HepG2 (cell line): ENCODE results near the gene CCDC117. TPM values are rescaled to one million over a fixed set of nuclear protein-coding genes. Genes with fewer than 3 reads are reported as not detected.

Source experiments
- BCL6 ChIP-seq: IDR thresholded peaks from 2 replicates; pipeline ENCODE4 v1.6.1; 2016; ENCODE audit warnings: missing genetic modification reagents, missing compliant biosample characterization
- DNMT1 ChIP-seq: sonication (generic); formaldehyde crosslinking; IDR thresholded peaks from 2 replicates; pipeline ENCODE4 v1.5.1; 2020; ENCODE audit warnings: mild to moderate bottlenecking, missing genetic modification reagents
- FOXK2 ChIP-seq: fragments of 450-650 bp; IDR thresholded peaks from 2 replicates; pipeline ENCODE4 v1.6.1; 2016
- GABPB1 ChIP-seq: IDR thresholded peaks from 2 replicates; pipeline ENCODE4 v1.6.1; 2016; ENCODE audit warnings: mild to moderate bottlenecking, missing genetic modification reagents, moderate library complexity, missing compliant biosample characterization
- HDAC6 ChIP-seq: fragments of 200-600 bp; sonication (generic); IDR thresholded peaks from 2 replicates; pipeline ENCODE4 v1.7.0; 2017; ENCODE audit warnings: mild to moderate bottlenecking, antibody characterized with exemption, low read length, low read depth
- MEIS2 ChIP-seq: sonication (generic); formaldehyde crosslinking; IDR thresholded peaks from 2 replicates; pipeline ENCODE4 v1.9.0; 2021; ENCODE audit warnings: mild to moderate bottlenecking, missing genetic modification reagents
- PATZ1 ChIP-seq: sonication (generic); formaldehyde crosslinking; IDR thresholded peaks from 2 replicates; pipeline ENCODE4 v1.4.0; 2020; ENCODE audit warnings: missing genetic modification reagents
- POLR2AphosphoS5 ChIP-seq: IDR thresholded peaks from 2 replicates; pipeline ENCODE4 v1.6.1; 2012; ENCODE audit warnings: low read depth, low read length
- SAFB2 ChIP-seq: sonication (generic); formaldehyde crosslinking; IDR thresholded peaks from 2 replicates; pipeline ENCODE4 v1.5.1; 2020; ENCODE audit warnings: missing genetic modification reagents, low read depth, mild to moderate bottlenecking, borderline replicate concordance
- SMYD3 ChIP-seq: sonication (generic); formaldehyde crosslinking; IDR thresholded peaks from 2 replicates; pipeline ENCODE4 v1.8.1; 2023; ENCODE audit warnings: mild to moderate bottlenecking, missing genetic modification reagents
- SUZ12 ChIP-seq: fragments of 150-350 bp; IDR thresholded peaks from 2 replicates; pipeline ENCODE4 v1.6.1; 2014; ENCODE audit warnings: low read depth, low read length
- ZBTB3 ChIP-seq: sonication (generic); formaldehyde crosslinking; IDR thresholded peaks from 2 replicates; pipeline ENCODE4 v1.4.0; 2020; ENCODE audit warnings: low read depth, mild to moderate bottlenecking, moderate library complexity, missing genetic modification reagents, borderline replicate concordance
- ZFP62 ChIP-seq: sonication (generic); formaldehyde crosslinking; IDR thresholded peaks from 2 replicates; pipeline ENCODE4 v1.4.0; 2020; ENCODE audit warnings: missing genetic modification reagents
- ZFP82 ChIP-seq: sonication (generic); formaldehyde crosslinking; IDR thresholded peaks from 2 replicates; pipeline ENCODE4 v1.5.1; 2020; ENCODE audit warnings: mild to moderate bottlenecking, missing genetic modification reagents, borderline replicate concordance
- ZKSCAN5 ChIP-seq: sonication (generic); formaldehyde crosslinking; IDR thresholded peaks from 2 replicates; pipeline ENCODE4 v1.5.1; 2020; ENCODE audit warnings: mild to moderate bottlenecking, missing genetic modification reagents
- ZNF296 ChIP-seq: sonication (generic); formaldehyde crosslinking; conservative IDR thresholded peaks from 2 replicates; pipeline ENCODE4 v1.5.0; 2020; ENCODE audit warnings: mild to moderate bottlenecking, missing genetic modification reagents
- ZNF564 ChIP-seq: sonication (generic); formaldehyde crosslinking; IDR thresholded peaks from 2 replicates; pipeline ENCODE4 v1.8.1; 2023; ENCODE audit warnings: mild to moderate bottlenecking, missing genetic modification reagents
- polyA plus RNA-seq, 8 experiments: library from polyadenylated mRNA; depleted of rRNA in 3 of 8; stranded (reverse) in 7 of 8; unstranded in 1 of 8; fragments of >200 nt; fragmentation: Illumina TruSeq in 4 of 8; extraction: Trizol in 4 of 8; gene quantifications; 2 replicates each; pipeline versions ENCODE4 v1.2.1 to v1.2.3, GENCODE V29; 2011 to 2016; ENCODE audit warnings: low read depth in 4 of 8, missing spikeins in 1 of 8, mixed read lengths in 1 of 8; ENCODE audit not compliant: insufficient read depth in 1 of 8
- total RNA-seq, 5 experiments: library from RNA; depleted of rRNA; stranded (reverse); fragments of >200 nt; fragmentation: Illumina TruSeq; extraction: Trizol; gene quantifications; 2 replicates each; pipeline ENCODE4 v1.2.3, GENCODE V29; 2016; ENCODE audit warnings: low read depth in 1 of 5
- TF ChIP-seq, protein P1 (sequence below): sonication (generic); formaldehyde crosslinking; IDR thresholded peaks from 2 replicates; pipeline ENCODE4 v1.8.0; 2022; ENCODE audit warnings: missing genetic modification reagents, mild to moderate bottlenecking, moderate library complexity, borderline replicate concordance
- TF ChIP-seq, protein P2 (sequence below): sonication (generic); formaldehyde crosslinking; IDR thresholded peaks from 2 replicates; pipeline ENCODE4 v1.5.0; 2020; ENCODE audit warnings: missing genetic modification reagents, mild to moderate bottlenecking, borderline replicate concordance
- TF ChIP-seq, protein P3 (sequence below): IDR thresholded peaks from 2 replicates; pipeline ENCODE4 v1.6.1; 2012; ENCODE audit warnings: inconsistent platforms
- TF ChIP-seq, protein P4 (sequence below): sonication (generic); formaldehyde crosslinking; IDR thresholded peaks from 2 replicates; pipeline ENCODE4 v1.5.0; 2020; ENCODE audit warnings: mild to moderate bottlenecking, missing genetic modification reagents
- TF ChIP-seq, protein P5 (sequence below): sonication (generic); formaldehyde crosslinking; IDR thresholded peaks from 2 replicates; pipeline ENCODE4 v1.8.0; 2022; ENCODE audit warnings: low read depth, missing genetic modification reagents

The CCDC117 gene
- total and polyA plus RNA-seq, 2 of the 13 experiments (the other 11 are each of a cell fraction or from before 2014, with no cell fraction given): 12.6 to 34.2 TPM

- TF ChIP-seq PATZ1 (peak; percentile 87), SMYD3 (CRISPR knock-in tag) (no peak), SAFB2 (CRISPR knock-in tag) (peak; percentile 82), SUZ12 (no peak), ZKSCAN5 (no peak), ZNF296 (CRISPR knock-in tag) (0 out of 2 replicates have a peak, but pooled peaks have one; percentile 30), ZBTB3 (CRISPR knock-in tag) (peak; percentile 71; the same call in 1 of the 2 replicates), HDAC6 (no peak), ZFP62 (CRISPR knock-in tag) (no peak), BCL6 (CRISPR knock-in tag) (no peak), FOXK2 (no peak), ZNF564 (CRISPR knock-in tag) (peak; percentile 49; the same call in 1 of the 2 replicates), POLR2AphosphoS5 (peak; percentile 82), ZFP82 (peak; percentile 66; the same call in 1 of the 2 replicates), MEIS2 (CRISPR knock-in tag) (no peak; the same call in 1 of the 2 replicates), DNMT1 (CRISPR knock-in tag) (no peak), GABPB1 (peak; percentile 68)
- TF ChIP-seq, protein P1, sequence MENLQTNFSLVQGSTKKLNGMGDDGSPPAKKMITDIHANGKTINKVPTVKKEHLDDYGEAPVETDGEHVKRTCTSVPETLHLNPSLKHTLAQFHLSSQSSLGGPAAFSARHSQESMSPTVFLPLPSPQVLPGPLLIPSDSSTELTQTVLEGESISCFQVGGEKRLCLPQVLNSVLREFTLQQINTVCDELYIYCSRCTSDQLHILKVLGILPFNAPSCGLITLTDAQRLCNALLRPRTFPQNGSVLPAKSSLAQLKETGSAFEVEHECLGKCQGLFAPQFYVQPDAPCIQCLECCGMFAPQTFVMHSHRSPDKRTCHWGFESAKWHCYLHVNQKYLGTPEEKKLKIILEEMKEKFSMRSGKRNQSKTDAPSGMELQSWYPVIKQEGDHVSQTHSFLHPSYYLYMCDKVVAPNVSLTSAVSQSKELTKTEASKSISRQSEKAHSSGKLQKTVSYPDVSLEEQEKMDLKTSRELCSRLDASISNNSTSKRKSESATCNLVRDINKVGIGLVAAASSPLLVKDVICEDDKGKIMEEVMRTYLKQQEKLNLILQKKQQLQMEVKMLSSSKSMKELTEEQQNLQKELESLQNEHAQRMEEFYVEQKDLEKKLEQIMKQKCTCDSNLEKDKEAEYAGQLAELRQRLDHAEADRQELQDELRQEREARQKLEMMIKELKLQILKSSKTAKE (CRISPR knock-in tag): no peak; the same call in 1 of the 2 replicates
- TF ChIP-seq, protein P2, sequence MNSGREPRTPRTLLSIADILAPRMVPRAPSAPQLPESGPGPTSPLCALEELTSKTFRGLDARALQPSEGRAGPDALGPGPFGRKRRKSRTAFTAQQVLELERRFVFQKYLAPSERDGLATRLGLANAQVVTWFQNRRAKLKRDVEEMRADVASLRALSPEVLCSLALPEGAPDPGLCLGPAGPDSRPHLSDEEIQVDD: peak; percentile 86
- TF ChIP-seq, protein P3, sequence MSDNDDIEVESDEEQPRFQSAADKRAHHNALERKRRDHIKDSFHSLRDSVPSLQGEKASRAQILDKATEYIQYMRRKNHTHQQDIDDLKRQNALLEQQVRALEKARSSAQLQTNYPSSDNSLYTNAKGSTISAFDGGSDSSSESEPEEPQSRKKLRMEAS: peak; percentile 90
- TF ChIP-seq, protein P4, sequence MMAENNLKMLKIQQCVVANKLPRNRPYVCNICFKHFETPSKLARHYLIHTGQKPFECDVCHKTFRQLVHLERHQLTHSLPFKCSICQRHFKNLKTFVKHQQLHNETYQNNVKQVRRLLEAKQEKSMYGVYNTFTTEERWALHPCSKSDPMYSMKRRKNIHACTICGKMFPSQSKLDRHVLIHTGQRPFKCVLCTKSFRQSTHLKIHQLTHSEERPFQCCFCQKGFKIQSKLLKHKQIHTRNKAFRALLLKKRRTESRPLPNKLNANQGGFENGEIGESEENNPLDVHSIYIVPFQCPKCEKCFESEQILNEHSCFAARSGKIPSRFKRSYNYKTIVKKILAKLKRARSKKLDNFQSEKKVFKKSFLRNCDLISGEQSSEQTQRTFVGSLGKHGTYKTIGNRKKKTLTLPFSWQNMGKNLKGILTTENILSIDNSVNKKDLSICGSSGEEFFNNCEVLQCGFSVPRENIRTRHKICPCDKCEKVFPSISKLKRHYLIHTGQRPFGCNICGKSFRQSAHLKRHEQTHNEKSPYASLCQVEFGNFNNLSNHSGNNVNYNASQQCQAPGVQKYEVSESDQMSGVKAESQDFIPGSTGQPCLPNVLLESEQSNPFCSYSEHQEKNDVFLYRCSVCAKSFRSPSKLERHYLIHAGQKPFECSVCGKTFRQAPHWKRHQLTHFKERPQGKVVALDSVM (CRISPR knock-in tag): no peak
- TF ChIP-seq, protein P5, sequence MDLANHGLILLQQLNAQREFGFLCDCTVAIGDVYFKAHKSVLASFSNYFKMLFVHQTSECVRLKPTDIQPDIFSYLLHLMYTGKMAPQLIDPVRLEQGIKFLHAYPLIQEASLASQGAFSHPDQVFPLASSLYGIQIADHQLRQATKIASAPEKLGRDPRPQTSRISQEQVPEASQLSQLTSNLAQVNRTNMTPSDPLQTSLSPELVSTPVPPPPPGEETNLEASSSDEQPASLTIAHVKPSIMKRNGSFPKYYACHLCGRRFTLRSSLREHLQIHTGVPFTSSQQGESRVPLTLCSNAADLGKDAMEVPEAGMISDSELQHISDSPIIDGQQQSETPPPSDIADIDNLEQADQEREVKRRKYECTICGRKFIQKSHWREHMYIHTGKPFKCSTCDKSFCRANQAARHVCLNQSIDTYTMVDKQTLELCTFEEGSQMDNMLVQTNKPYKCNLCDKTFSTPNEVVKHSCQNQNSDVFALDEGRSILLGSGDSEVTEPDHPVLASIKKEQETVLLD (CRISPR knock-in tag): no peak; the same call in 1 of the 2 replicates
These were observed 28.0 kb downstream of the CCDC117 start, which contains the start of gene XBP1 (continued) for GRCh38 chr22:28800308-28801041.
